OCI-LY7 (cell line): Measurements from ENCODE around the gene RFNG. TPM values are rescaled to one million over a fixed set of nuclear protein-coding genes. Genes with fewer than 3 reads are reported as not detected.

Experiments used
- BruUV-seq: library from RNA; stranded (reverse); fragments of 400-500 nt; replicated peaks from 2 replicates; lab custom pipeline; 2021; lab: Mats Ljungman, UMichigan
- CTCF ChIA-PET: fragments of 300-600 bp; sonication (Branson Sonifier 250); formaldehyde crosslinking; loops from one replicate; lab custom pipeline; 2022; ENCODE audit warnings: antibody characterized with exemption; ENCODE audit not compliant: unreplicated experiment; lab: Charles Lee
- POLR2A ChIA-PET: fragments of 300-600 bp; sonication (Branson Sonifier 250); formaldehyde crosslinking; loops from one replicate; lab custom pipeline; 2022; ENCODE audit warnings: antibody characterized with exemption; lab: Charles Lee
- DNase-seq: peaks from one replicate; pipeline ENCODE4 v3.0.0-alpha.2; 2015; ENCODE audit warnings: low spot score
- H2AFZ ChIP-seq: fragments of 200-600 bp; sonication (generic), shearing (Covaris generic); 2 replicates; pipeline ENCODE4 v1.6.1; 2014; ENCODE audit warnings: mild to moderate bottlenecking, antibody characterized with exemption, low read length, moderate library complexity
- H3K27ac ChIP-seq: fragments of 200-600 bp; sonication (generic); 2 replicates; pipeline ENCODE4 v1.5.1; 2014; ENCODE audit warnings: mixed run types, low read depth, mild to moderate bottlenecking, moderate library complexity, low read length, inconsistent platforms; ENCODE audit not compliant: poor library complexity, severe bottlenecking
- H3K36me3 ChIP-seq: fragments of 200-600 bp; sonication (generic); 2 replicates; pipeline ENCODE4 v1.6.1; 2014; ENCODE audit warnings: mild to moderate bottlenecking, antibody characterized with exemption, low read length, moderate library complexity, mixed read lengths; ENCODE audit not compliant: insufficient read depth
- H3K4me1 ChIP-seq: fragments of 200-600 bp; sonication (generic); 2 replicates; pipeline ENCODE4 v1.5.1; 2014; ENCODE audit warnings: mild to moderate bottlenecking, low read length; ENCODE audit not compliant: insufficient read depth, poor library complexity, severe bottlenecking
- H3K4me2 ChIP-seq: fragments of 200-600 bp; sonication (generic); 2 replicates; pipeline ENCODE4 v1.6.1; 2014; ENCODE audit warnings: mild to moderate bottlenecking, low read length
- H3K4me3 ChIP-seq: fragments of 200-600 bp; sonication (generic); 2 replicates; pipeline ENCODE4 v1.5.1; 2014; ENCODE audit warnings: mild to moderate bottlenecking, low read depth, low read length; ENCODE audit not compliant: poor library complexity, severe bottlenecking
- H3K79me2 ChIP-seq: fragments of 200-600 bp; sonication (generic); 2 replicates; pipeline ENCODE4 v1.6.1; 2016; ENCODE audit warnings: low read depth, mild to moderate bottlenecking, low read length, moderate library complexity, mixed read lengths; ENCODE audit not compliant: insufficient read depth
- H3K9me2 ChIP-seq: fragments of 200-600 bp; sonication (generic); 2 replicates; pipeline ENCODE4 v1.6.1; 2016; ENCODE audit warnings: mild to moderate bottlenecking, low read length, mixed read lengths; ENCODE audit not compliant: insufficient read depth
- H3K9me3 ChIP-seq: fragments of 200-600 bp; sonication (generic); 2 replicates; pipeline ENCODE4 v1.6.1; 2014; ENCODE audit warnings: mild to moderate bottlenecking, mixed run types, low read length, mixed read lengths
- H4K20me1 ChIP-seq: fragments of 200-600 bp; sonication (generic); 2 replicates; pipeline ENCODE4 v1.6.1; 2014; ENCODE audit warnings: mild to moderate bottlenecking, antibody characterized with exemption, low read length, moderate library complexity, mixed read lengths; ENCODE audit not compliant: insufficient read depth
- CTCF ChIP-seq: fragments of 200-600 bp; sonication (generic); conservative IDR thresholded peaks from 2 replicates; pipeline ENCODE4 v1.5.1; 2014; ENCODE audit warnings: mild to moderate bottlenecking, antibody characterized with exemption, low read length, moderate library complexity, mixed read lengths
- EZH2phosphoT487 ChIP-seq: fragments of 200-600 bp; sonication (generic); IDR thresholded peaks from 2 replicates; pipeline ENCODE4 v1.6.1; 2018; ENCODE audit warnings: low read depth, borderline replicate concordance, mild to moderate bottlenecking, mixed run types, antibody characterized with exemption, low read length, moderate library complexity, mixed read lengths
- intact Hi-C: fragments of 100-400 bp; cut with micrococcal nuclease; formaldehyde crosslinking; loops from one replicate; pipeline ENCODE4 v1.10.0; 2022; ENCODE audit not compliant: unreplicated experiment
- total RNA-seq, 2 experiments: library from RNA; depleted of rRNA in 1 of 2; stranded (reverse); fragments of >200 nt in 1 of 2; shearing (Covaris generic) in 1 of 2; gene quantifications; 2 replicates each; pipeline ENCODE4 v1.2.3, GENCODE V29; 2014 to 2022

The RFNG gene
- total RNA-seq, 2 experiments from 2014 or later: 47.3 to 59.4 TPM

DNA sequence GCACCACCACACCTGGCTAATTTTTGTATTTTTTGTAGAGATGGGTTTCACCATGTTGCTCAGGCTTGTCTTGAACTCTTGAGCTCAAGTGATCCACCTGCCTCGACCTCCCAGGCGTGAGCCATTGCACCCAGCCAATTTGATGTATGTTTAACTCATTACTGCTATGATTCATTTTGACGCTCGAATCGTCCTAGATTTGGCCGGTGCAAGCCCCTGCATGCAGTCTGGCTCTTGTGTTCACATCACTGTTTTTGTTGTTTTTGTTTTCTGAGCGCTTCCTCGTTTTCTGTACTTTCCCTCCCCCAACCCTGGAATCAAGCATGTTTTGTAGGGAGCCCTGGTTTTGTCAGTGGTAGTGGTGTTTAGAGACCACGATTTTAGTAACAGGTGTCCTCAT lies 21.8 kb upstream of the RFNG start:
- intact Hi-C loops: no loop called here
- Histone ChIP-seq H3K4me1 (peaks cover 25% of the 10 kb centered on the region), H3K4me3 (no peak overlapping the region), H3K4me2 (no peak overlapping the region), H3K79me2 (no peaks in the 10 kb centered on the region), H3K36me3 (peaks cover 20% of the 10 kb centered on the region), H4K20me1 (no peaks in the 10 kb centered on the region), H3K9me3 (no peaks in the 10 kb centered on the region), H2AFZ (no peak overlapping the region), H3K9me2 (no peaks in the 10 kb centered on the region), H3K27ac (no peak overlapping the region)
- no TSS peak for BruUV-seq
- TF ChIP-seq EZH2phosphoT487 (no peak), CTCF (no peak)
- CTCF ChIA-PET: interaction anchor here (0.8 kb wide), 1 partner anchor 36 kb away, joined by 4 read pairs; the partner anchor contains the start of gene DCXR
- no peak for DNase-seq
- POLR2A ChIA-PET: no interaction called here

- BruUV-seq: no TSS peak
- Histone ChIP-seq H3K4me1 (peaks cover 25% of the 10 kb centered on the region), H3K4me3 (no peak overlapping the region), H3K9me2 (no peaks in the 10 kb centered on the region), H4K20me1 (no peaks in the 10 kb centered on the region), H3K4me2 (no peak overlapping the region), H2AFZ (no peak overlapping the region), H3K79me2 (no peaks in the 10 kb centered on the region), H3K27ac (no peak overlapping the region), H3K9me3 (no peaks in the 10 kb centered on the region), H3K36me3 (peaks cover 14% of the 10 kb centered on the region)
- DNase-seq: no peak
- intact Hi-C loops: no loop called here
- POLR2A ChIA-PET: no interaction called here
- TF ChIP-seq CTCF (no peak), EZH2phosphoT487 (no peak)
- CTCF ChIA-PET: interaction anchor here (0.8 kb wide), 1 partner anchor 35 kb away, joined by 4 read pairs; the partner anchor contains the start of gene DCXR
Measured at GRCh38 chr17:82072827-82073226, 21.2 kb upstream of the RFNG start.

DNA sequence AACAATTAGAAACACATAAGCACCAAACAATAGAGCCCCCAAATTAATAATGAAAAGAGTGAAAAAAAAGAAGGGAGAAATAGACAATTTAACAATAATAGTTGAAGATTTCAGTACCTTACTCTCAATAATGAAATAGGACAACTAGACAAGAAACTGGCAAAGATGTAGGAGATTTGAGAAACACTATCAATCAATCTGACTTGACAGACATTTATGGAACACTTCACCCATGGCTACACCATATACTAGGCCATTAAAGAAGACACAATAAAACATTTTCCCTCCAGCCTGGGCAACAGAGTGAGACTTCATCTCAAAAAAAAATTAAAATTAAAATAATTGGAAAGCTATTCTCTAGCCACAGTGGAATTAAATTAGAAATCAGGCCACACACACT lies 19.0 kb upstream of the RFNG start:
- no peak overlapping the region for H3K27ac ChIP-seq
- H3K4me3 ChIP-seq: no peak overlapping the region
- H2AFZ ChIP-seq: no peak overlapping the region
- H3K36me3 ChIP-seq: no peaks in the 10 kb centered on the region
- no peaks in the 10 kb centered on the region for H3K9me2 ChIP-seq
- POLR2A ChIA-PET: interaction anchor here (1.1 to 1.2 kb wide), 2 partner anchors 30 to 33 kb away, joined by 3 to 4 read pairs; partner anchors contain the start of gene DCXR
- TF ChIP-seq CTCF (no peak), EZH2phosphoT487 (no peak)
- CTCF ChIA-PET: no interaction called here
- peaks cover 22% of the 10 kb centered on the region for H3K4me1 ChIP-seq
- DNase-seq: no peak
- BruUV-seq: no TSS peak
- no peaks in the 10 kb centered on the region for H3K9me3 ChIP-seq
- H3K79me2 ChIP-seq: no peaks in the 10 kb centered on the region; the same call in 1 of the 2 replicates
- intact Hi-C loops: no loop called here
- H4K20me1 ChIP-seq: no peaks in the 10 kb centered on the region
- no peak overlapping the region for H3K4me2 ChIP-seq
